ENCODE results near the gene FLT1. TPM values are rescaled to one million over a fixed set of nuclear protein-coding genes. Genes with fewer than 3 reads are reported as not detected.

Gene FLT1
- total RNA-seq, 1 donor from 2014 or later: 0.81 TPM

- H3K27me3 Mint-ChIP-seq: peaks cover 2% of the 10 kb centered on the region
- H3K4me1 Mint-ChIP-seq (ENCODE audit: low read depth): peaks cover 18% of the 10 kb centered on the region
- H3K4me3 Mint-ChIP-seq (ENCODE audit: low read depth): no peak overlapping the region
- DNase-seq (ENCODE audit: low spot score, unreplicated experiment): no peak
- H3K9me3 Mint-ChIP-seq (ENCODE audit: low read depth): no peaks in the 10 kb centered on the region
- no peak overlapping the region for H3K27ac Mint-ChIP-seq
- TF ChIP-seq CTCF (IDR thresholded peaks at IDR 0.05; ENCODE audit: unreplicated experiment): no peak
- H3K36me3 Mint-ChIP-seq (ENCODE audit: insufficient read depth): no peaks in the 10 kb centered on the region
Observed at GRCh38 chr13:28463481-28463880, 31.4 kb downstream of the FLT1 start.

- Mint-ChIP-seq H3K4me3 (ENCODE audit: low read depth) (no peak overlapping the region), H3K9me3 (ENCODE audit: low read depth) (no peaks in the 10 kb centered on the region), H3K4me1 (ENCODE audit: low read depth) (peaks cover 15% of the 10 kb centered on the region), H3K27ac (no peak overlapping the region), H3K36me3 (ENCODE audit: insufficient read depth) (no peaks in the 10 kb centered on the region), H3K27me3 (peaks cover 2% of the 10 kb centered on the region)
- no peak for TF ChIP-seq CTCF (IDR thresholded peaks at IDR 0.05; ENCODE audit: unreplicated experiment)
- no peak for DNase-seq (ENCODE audit: low spot score, unreplicated experiment)
Observed at GRCh38 chr13:28459911-28460310, 35.0 kb downstream of the FLT1 start.

GRCh38 chr13:28458608-28459007 lies 36.3 kb downstream of the FLT1 start:
- Mint-ChIP-seq H3K27me3 (peaks cover 7% of the 10 kb centered on the region), H3K36me3 (ENCODE audit: insufficient read depth) (no peaks in the 10 kb centered on the region), H3K27ac (no peak overlapping the region), H3K4me1 (ENCODE audit: low read depth) (peaks cover 11% of the 10 kb centered on the region), H3K9me3 (ENCODE audit: low read depth) (peaks cover 5% of the 10 kb centered on the region), H3K4me3 (ENCODE audit: low read depth) (no peak overlapping the region)
- TF ChIP-seq CTCF (IDR thresholded peaks at IDR 0.05; ENCODE audit: unreplicated experiment): no peak
- DNase-seq (ENCODE audit: low spot score, unreplicated experiment): no peak

- Mint-ChIP-seq H3K27ac (no peak overlapping the region), H3K4me1 (ENCODE audit: low read depth) (peaks cover 6% of the 10 kb centered on the region), H3K4me3 (ENCODE audit: low read depth) (no peak overlapping the region), H3K9me3 (ENCODE audit: low read depth) (peaks cover 5% of the 10 kb centered on the region), H3K27me3 (peaks cover 7% of the 10 kb centered on the region), H3K36me3 (ENCODE audit: insufficient read depth) (no peaks in the 10 kb centered on the region)
- no peak for TF ChIP-seq CTCF (IDR thresholded peaks at IDR 0.05; ENCODE audit: unreplicated experiment)
- no peak for DNase-seq (ENCODE audit: low spot score, unreplicated experiment)
Observed at GRCh38 chr13:28458051-28458450, 36.9 kb downstream of the FLT1 start.

- Mint-ChIP-seq H3K4me3 (ENCODE audit: low read depth) (no peak overlapping the region), H3K27ac (no peak overlapping the region), H3K27me3 (peaks cover 7% of the 10 kb centered on the region), H3K9me3 (ENCODE audit: low read depth) (peaks cover 5% of the 10 kb centered on the region), H3K4me1 (ENCODE audit: low read depth) (peaks cover 2% of the 10 kb centered on the region), H3K36me3 (ENCODE audit: insufficient read depth) (no peaks in the 10 kb centered on the region)
- no peak for TF ChIP-seq CTCF (IDR thresholded peaks at IDR 0.05; ENCODE audit: unreplicated experiment)
- DNase-seq (ENCODE audit: low spot score, unreplicated experiment): no peak
Observed at GRCh38 chr13:28457521-28457920, 37.4 kb downstream of the FLT1 start.

All from progenitor cell of endocrine pancreas (in vitro differentiated cells).